Measurements from ENCODE around the gene PABPN1L.

The PABPN1L gene

GRCh38 chr16:88846088-88846487, 20.4 kb downstream of the PABPN1L start:
- DNase-seq: no peak

GRCh38 chr16:88844419-88845036, 21.9 kb downstream of the PABPN1L start:
- no peak for DNase-seq

- DNase-seq: no peak
Observed at GRCh38 chr16:88843256-88843655, 23.2 kb downstream of the PABPN1L start.

- DNase-seq: no peak
Observed at GRCh38 chr16:88842806-88843205, 23.7 kb downstream of the PABPN1L start.

GRCh38 chr16:88842308-88842756, 24.1 kb downstream of the PABPN1L start:
- DNase-seq: no peak

- no peak for DNase-seq
Observed at GRCh38 chr16:88841521-88842307, 24.7 kb downstream of the PABPN1L start.

- DNase-seq: no peak
Observed at GRCh38 chr16:88840600-88841215, 25.8 kb downstream of the PABPN1L start.

GRCh38 chr16:88839745-88840599, 26.5 kb downstream of the PABPN1L start:
- DNase-seq: no peak

- DNase-seq: no peak
Observed at GRCh38 chr16:88839026-88839529, 27.4 kb downstream of the PABPN1L start.

GRCh38 chr16:88838566-88838965, 27.9 kb downstream of the PABPN1L start:
- no peak for DNase-seq

- no peak for DNase-seq
Observed at GRCh38 chr16:88837806-88838205, 28.7 kb downstream of the PABPN1L start.

- no peak for DNase-seq
Observed at GRCh38 chr16:88836791-88837190, 29.7 kb downstream of the PABPN1L start.

- no peak for DNase-seq
Observed at GRCh38 chr16:88835818-88836217, 30.6 kb downstream of the PABPN1L start.

GRCh38 chr16:88835383-88835782, 31.1 kb downstream of the PABPN1L start:
- no peak for DNase-seq

- DNase-seq: no peak
Observed at GRCh38 chr16:88834670-88835069, 31.8 kb downstream of the PABPN1L start.

- DNase-seq: no peak
Observed at GRCh38 chr16:88833086-88833485, 33.4 kb downstream of the PABPN1L start.

GRCh38 chr16:88831838-88832237, 34.6 kb downstream of the PABPN1L start:
- no peak for DNase-seq

GRCh38 chr16:88830783-88831182, 35.7 kb downstream of the PABPN1L start:
- DNase-seq: no peak

- no peak for DNase-seq
Observed at GRCh38 chr16:88830258-88830657, 36.2 kb downstream of the PABPN1L start.

- no peak for DNase-seq
Observed at GRCh38 chr16:88828711-88829110, 37.7 kb downstream of the PABPN1L start.

GRCh38 chr16:88827727-88828126, 38.7 kb downstream of the PABPN1L start:
- no peak for DNase-seq

GRCh38 chr16:88826070-88826840, 40.2 kb downstream of the PABPN1L start:
- no peak for DNase-seq
